Epidermal melanocyte (primary cell): ENCODE results near the gene FRA10AC1.

Experiments
- DNase-seq: peaks from one replicate; pipeline ENCODE4 v3.0.0; 2011; ENCODE audit warnings: low spot score; ENCODE audit not compliant: insufficient read length

Gene FRA10AC1, protein sequence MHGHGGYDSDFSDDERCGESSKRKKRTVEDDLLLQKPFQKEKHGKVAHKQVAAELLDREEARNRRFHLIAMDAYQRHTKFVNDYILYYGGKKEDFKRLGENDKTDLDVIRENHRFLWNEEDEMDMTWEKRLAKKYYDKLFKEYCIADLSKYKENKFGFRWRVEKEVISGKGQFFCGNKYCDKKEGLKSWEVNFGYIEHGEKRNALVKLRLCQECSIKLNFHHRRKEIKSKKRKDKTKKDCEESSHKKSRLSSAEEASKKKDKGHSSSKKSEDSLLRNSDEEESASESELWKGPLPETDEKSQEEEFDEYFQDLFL

DNA sequence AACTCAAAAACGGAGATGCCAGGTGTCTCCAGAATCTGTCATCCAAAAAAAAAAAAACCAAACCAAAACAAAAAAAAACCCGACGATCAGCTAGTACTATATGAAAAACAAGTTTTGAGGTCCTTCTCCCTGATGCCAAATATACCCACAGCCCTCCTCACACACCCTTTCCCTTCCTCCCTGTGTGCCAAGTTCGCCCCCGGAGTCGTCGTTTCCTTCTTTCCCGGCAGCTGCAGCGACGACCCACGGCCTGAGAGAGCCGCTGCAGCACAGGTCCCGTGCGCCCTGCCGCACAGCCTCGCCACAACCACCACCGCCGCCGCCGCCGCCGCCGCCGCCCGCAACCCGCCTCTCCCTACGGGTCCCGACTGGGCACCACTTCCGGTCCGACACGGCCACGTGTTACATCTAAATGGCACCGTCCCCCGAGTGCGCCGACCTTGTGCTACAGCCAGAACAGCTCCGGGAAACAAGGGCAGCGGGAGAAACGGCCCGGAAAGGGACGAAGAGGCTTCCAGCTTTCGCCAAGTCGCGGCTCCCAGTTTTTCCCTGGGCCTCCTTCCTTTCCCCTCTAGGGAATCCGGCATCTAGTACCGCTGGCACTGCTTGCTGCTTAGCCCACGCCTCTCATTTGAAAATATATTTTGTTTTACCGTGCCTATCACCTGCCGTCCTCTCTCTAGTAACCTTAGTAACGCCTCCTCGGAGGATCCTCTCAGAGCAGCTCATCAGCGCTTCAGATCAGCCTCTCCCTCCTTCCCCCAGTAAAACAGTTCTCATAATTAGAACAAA is at the start of gene FRA10AC1:
Gene FRA10AC1, minus strand, starts transcription at position 383 of the 792 bp plus-strand sequence. CDS start 2,486 bp downstream, outside the sequence.
- DNase-seq, result peak; percentile 60

DNA sequence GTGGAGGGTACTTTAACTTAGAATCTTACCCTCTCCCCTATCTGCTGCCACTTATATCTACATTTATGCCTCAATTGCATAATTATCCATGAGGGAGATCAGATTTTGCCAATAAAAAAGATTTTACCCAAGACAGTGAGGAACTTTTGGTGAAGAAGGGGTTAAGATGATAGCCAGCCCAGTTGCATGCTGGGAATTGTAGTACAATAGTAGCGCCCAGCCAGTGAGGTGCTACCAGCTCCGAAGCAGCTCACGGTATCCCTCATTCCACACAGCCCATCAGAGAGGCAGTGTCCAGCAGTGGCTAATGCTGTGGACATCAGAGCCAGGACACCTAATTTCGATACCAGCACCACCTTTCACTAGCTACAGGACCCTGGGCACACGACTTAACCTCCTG is 49.4 kb upstream of the FRA10AC1 start:
- DNase-seq, result no peak

DNA sequence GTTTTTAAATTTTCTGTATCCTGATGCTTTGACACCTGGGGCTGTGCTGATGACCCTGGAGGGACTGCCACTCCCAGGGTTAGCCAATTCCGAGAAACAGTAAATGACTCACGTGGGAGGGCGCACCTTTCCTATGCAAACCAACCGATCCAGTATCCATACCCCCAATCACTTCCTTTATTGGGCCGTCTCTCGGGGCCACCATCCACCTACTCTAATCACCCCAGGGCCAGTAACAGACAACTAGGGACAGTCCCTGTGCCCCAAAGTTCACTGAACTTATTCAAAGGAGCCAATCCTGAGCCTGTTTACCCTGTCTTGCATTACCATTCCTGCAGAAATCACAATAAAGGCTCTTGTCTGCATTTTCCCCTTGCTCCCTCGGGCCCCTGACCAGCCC is 48.7 kb upstream of the FRA10AC1 start:
- DNase-seq, result no peak

DNA sequence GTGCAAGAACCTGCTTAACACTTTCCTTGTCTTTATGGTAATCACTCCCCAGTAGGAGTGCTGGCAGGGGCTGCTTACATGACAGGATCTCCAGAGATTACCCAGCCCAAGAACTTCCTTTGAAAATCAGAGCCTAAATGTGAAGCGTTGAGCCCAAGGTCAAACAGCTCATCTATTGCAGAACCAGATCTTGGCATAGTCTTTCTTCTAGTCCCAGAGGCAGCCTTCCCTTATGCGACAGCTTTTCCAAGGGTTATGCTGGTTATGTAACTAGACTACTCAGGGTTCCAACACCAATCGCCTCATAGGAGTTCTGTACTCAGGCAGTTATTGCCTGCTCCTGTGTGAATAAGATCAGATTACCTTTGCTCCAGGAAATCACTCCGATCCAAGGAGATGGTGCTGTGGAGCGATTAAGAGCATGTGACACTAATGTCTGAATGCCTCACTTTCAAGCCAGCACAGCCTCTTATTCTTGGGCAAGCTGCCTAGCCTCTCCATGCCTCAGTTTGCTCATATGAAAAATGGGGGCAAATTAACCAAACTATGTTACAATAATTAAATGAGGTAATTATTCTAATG is 46.9 kb upstream of the FRA10AC1 start:
- no peak for DNase-seq

DNA sequence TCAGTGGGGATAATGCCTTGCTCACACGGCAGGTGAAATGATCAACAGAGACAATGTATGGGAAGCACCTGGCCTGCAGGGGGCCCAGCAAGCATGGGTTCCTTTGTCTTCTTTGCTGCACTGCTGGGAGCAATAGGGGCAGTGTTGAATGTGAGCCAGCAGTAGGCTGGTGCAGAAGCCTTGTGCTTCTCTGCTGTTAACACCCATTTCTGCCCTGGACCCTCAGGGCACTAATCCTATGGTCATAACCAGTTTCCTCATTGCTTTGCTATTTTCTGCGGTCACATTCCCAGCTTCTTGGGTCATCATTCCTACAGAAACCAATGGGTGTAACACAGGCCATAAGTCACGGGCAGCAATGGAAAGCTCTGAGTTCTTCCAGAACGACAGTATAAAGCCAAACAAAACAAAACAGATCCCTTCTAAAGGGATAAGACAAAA is 44.5 kb upstream of the FRA10AC1 start:
- peak; percentile 83 for DNase-seq

DNA sequence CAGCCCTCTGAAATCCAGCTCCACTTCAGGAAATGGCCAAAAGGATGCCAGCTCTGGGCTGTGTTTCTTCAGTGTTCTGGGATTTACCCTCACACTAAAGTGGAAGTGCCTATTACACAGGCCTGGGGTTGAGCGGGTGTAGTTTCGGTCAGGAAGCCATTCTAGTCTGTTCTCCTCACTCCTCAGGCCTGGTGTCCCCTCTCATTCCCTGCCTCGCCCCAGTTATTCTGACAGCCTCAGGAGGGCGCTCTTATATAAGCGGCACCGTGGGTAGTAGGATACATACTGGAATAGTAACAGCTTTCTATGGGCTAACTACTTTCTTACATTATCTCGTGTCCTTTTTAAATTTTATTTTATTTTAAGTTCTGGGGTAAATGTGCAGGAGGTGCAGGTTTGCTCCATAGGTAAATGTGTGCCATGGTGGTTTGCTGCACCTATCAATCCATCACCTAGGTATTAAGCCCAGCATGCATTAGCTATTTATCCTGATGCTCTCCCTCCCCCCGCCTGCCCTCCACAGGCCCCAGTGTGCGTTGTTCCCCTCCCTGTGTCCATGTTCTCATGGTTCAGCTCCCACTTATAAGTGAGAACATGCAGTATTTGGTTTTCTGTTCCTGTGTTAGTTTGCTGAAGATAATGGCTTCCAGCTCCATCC is 43.1 kb upstream of the FRA10AC1 start:
- DNase-seq, result peak; percentile 36

DNA sequence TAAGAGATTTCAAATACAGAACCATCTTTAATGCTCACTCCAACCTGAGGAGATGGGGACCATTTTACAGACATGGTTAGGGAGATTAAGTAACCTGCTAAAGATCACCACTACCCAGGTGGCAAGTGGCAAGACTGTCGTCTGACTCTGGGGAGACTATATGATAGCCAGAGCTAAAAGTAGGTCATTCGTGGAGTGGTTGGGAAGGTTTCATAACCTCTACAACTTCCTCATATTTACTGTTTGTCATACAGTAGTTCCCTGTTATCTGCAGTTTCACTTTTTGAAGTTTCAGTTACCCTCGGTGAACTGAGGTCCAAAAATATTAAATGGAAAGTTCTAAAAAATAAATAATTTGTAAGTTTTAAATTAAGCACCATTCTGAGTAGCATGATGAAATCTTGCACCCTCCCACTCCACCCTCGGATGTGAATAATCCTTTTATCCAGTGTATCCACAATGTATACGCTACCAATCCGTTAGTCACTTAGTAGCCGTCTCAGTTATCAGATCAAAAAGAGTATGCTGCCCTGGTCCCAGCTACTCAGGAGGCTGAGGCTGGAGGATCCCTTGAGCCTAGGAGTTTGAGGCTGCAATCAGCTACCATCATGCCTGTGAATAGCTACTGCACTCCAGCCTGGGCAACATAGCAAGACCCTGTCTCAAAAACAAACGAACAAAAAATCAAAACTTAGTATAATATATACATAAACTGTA is 40.4 kb upstream of the FRA10AC1 start:
- DNase-seq, result no peak

DNA sequence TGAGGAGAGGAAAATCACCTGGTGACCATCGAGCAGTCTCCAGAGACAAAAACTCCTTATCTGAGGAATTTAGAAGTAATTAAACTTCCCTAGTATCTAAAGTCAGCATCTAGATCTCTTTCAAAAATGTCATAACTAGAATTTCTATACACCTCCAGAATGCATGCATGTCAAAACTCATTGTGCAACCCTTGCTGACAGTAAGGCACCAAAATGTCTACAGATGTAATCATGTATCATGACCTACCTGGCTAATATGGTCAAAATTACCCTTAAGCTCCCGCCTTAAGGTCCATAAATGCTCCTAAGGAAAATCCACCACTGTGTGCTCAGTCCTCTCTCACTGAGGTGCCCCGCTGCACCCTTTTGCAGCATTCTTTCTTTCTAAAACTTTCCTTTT is 39.0 kb upstream of the FRA10AC1 start:
- DNase-seq, result no peak

DNA sequence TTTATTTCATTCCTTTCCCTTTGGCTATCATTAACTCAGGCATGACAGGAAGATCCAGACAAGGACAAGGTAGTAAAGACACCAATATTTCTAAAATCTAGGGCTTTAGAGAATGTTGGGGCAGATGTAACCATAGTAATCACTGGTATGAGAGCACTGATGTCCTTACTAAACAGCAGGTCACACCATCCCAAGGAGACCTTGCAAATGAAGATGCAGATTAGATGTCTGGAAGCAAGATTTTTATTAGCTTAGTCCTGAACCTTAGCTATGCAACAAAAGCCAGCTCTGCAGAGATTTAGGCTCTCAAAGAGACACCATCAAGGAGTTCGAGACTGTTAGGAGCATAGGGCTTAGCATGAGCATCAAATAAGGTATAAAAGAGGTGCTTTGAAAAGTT is 23.6 kb upstream of the FRA10AC1 start:
- no peak for DNase-seq

DNA sequence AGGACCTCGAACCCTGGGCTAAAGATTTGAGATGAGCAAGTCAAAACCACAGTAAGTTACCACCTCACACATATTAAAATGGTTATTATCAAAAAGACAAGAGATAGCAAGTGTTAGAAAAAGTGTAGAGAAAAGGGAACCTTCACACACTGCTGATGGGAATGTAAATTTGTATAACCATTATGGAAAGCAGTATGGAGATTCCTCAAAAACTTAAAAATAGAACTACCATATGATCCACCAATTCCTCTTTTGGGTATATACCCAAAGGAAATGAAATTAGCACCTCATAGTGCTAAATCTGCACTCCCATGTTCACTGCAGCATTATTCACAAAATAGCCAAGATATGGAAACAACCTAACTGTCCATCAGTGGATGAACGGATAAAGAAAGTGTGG is 20.8 kb upstream of the FRA10AC1 start:
- no peak for DNase-seq

DNA sequence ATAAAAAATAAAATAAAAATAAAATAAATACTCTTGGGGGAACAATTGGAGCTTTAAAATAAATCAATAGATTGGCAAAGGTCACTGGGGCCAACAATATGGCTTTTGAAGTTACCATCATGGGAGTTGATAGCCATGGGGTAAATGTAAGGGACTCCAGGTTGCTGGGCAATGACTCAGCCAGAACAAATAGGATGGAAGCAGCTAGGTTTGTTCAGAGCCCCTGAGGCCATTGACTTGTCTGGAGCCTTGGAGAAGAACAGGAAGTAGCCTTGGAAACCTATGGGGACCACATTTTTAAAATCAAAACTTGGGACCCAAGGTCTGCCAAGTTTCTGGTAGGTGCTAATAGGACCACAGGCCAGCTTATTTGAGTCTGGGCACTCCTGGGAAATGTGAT is 20.2 kb upstream of the FRA10AC1 start:
- DNase-seq, result no peak

DNA sequence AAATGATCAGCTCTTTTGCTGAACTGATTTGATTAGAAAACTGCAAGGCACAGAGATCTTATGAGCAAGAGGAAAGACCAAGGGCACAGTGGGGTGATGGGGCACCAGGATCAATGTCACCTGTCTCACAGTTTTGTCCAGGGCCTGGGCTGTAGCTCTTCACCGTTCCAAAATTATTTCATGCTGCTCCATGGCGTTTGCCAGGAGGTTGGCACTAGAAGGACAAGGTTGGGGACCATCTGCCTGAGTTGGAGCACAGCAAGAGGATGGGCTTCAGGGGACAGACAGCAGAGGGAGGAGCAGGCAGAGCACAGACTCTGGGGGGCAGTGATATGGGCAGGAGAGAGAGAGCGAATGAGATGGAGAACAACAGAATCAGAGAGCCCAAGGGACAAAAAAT is 17.5 kb upstream of the FRA10AC1 start:
- no peak for DNase-seq

DNA sequence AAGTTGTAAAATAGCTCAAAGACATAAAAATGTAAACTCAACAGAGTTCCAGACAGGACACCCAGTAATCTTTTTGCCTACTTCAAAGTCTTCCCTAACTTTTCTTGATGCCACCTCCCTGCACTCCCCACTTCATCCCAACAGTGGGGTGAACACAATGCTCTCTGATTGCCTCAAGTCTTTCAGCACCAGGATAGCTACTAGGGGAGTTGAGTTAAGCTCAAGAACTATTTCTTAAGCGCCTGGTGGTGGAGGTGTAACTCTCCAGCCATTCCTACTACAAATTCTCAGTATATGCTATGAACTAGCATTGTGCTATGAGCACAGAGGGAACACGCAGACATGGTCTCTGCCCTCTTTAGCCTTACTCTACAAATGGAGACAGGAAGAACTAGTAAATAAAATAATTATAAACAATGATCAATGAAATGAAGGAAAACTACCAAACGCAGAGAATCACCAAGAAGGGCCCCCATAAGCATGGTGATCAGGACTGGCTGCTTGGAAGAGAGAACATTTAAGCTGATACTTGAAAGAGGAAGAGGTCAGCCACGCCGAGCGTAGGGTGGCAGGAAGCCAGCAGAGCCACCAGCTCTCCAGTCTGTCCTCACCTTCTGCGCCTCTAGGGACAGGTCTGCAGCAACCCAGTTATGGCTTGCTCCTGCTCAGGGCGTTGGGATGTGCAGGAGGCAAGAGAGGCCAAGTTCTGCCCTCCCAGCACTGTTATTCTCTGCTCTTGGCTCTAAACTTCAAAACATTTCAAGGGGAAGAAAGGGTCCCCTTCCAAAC is 16.7 kb upstream of the FRA10AC1 start:
- no peak for DNase-seq

DNA sequence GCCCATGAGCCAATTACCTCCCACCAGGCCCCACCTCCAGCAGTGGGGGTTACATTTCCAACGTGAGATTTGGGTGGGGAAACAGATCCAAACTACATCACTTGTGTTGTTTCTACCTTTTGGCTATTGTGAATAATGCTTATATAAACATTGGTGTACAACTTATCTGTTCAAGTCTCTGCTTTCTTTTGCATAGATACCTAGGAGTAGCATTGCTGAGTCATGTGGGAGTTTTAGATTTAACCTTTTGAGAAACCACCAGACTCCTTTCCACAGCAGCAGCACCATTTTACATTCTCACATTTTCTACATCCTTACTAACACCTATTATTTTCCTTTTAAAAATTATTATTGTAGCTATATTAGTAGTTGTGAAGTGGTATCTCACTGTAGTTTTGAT is 14.4 kb upstream of the FRA10AC1 start:
- DNase-seq, result no peak

DNA sequence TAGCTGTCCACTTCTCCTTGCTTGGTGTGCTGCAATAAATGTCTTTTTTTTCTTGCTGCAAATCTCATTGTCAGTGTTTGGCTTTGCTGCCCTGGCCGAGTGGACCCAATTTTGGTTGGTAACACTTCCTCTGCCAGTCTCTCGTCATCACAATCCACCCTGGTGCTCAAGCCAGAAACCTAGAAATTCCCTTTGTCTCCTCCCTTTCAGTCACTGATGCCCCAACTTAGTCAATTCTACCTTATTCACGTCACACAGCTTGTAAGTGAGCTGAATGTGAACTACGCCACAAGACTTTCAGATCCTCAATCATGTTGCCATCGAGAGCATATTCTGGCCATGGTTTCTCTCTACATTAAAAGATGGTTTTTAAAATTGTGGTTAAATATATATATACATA is 13.0 kb upstream of the FRA10AC1 start:
- no peak for DNase-seq

DNA sequence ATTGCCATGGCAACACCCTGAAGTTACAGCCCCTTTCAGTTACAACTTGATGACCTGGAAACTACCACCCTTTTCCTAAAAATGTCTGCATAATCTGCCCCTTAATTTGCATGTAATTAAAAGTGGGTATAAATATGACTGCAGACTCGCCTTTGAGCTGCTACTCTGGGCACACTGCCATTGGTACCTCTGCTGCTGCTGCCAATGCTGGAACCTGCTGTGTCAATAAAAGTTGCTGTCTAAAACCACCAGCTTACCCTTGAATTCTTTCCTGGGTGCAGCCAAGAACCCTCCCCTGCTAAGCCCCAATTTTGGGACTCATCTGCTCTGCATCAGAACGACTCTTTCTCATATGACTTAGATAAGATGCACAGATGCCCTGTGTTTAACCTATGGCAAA is 10.2 kb upstream of the FRA10AC1 start:
- DNase-seq, result no peak

DNA sequence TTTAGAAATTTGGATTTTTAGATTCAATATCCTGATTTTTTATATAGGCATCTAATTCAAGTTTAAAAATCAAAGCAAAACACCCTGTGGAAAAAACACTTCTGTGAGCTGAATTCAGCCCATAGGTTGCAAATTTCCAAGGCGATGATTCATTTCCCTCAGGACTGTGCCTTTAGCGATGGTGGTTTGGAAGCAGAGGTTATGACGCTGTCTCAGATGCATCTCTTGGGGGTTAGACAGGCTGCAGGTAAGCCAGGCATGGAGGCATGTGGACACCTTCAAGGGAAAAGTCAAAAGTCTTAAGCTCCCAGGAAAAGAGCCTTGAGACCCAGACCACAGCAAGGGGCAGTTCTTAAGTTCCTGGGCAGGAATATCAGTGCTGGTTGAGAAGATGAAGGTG is 9.5 kb upstream of the FRA10AC1 start:
- DNase-seq, result no peak

DNA sequence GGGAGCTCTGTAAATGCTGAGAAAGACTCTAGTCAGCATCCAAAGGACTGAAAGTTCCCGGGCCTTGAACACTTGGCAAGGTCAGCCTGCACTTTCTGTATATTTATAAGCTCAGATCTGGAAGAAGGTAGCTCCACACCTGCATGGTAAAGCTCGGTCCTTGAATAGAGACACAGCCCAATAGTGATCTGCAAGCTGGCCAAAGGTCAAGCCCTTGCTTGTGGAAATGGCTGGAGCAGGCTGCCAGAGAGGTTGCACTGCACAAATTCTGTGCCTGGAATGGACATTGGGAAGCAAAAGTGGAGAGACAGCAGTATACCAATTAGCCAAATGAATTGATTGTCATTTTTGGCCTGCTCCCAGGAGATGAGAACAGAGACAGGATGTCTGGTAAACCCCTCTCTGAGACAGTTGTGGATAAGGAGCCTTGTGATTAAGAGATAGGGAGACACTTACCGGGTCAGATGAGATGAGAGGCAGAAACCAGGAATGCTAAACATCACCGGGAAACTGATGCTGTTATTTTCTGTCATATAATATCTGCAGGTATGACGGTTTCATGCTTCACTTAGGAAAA is 8.0 kb upstream of the FRA10AC1 start:
- DNase-seq, result no peak

DNA sequence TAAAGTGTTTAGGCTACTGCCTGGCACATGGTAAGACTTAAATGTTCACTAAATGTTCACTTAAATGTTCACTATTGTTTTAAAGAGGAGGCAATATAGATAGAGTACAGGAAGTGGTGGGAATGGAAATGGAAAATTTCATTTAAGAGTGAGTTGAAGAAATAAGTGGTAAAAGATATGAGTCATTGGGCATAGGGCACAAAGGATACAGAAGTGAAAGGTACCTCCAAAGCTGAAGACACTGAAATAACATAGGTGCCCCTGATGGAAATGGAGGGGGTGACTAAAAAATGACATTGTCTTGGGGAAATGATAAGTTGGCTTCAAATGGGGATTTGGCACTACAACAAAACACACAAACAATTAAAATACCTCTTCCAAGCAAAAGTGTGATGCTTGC is 5.2 kb upstream of the FRA10AC1 start:
- DNase-seq, result no peak

DNA sequence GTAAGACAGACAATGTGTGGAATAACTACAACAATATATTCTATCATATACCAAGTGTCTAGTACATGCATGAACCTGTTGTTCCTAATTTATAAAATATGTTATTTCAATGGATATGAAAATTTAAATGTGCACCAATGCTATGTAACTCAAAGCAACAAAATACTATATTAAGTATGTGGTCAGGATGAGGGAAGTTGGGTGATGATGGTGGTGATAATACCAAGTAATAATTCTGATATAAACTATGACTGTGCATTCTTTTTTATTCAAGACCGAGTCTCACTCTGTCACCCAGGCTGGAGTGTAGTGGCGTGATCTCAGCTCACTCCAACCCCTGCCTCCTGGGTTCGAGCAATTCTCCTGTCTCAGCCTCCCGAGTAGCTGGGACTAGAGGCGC is 2.1 kb upstream of the FRA10AC1 start:
- DNase-seq, result no peak
